GM21528 (cell line): ENCODE data around the gene TNKS1BP1.
"Not testable (repeated sequence)": the region's sequence is repeated elsewhere in the genome, so short reads cannot be mapped to it uniquely, and the experiment has no call there.

Experiments
- ATAC-seq: cut with Tn5 transposase; IDR thresholded peaks from one replicate; pipeline ENCODE4 v1.9.1; 2021; ENCODE audit warnings: mild to moderate bottlenecking, moderate library complexity; ENCODE audit not compliant: unreplicated experiment, low FRiP score

TNKS1BP1 gene

GRCh38 chr11:57324886-57325734 is at the start of gene TNKS1BP1:
Gene TNKS1BP1, minus strand, starts transcription at chr11:57324952. Its CDS starts 3,067 bp downstream, at chr11:57321885.
- peak; percentile 92 for ATAC-seq

DNA sequence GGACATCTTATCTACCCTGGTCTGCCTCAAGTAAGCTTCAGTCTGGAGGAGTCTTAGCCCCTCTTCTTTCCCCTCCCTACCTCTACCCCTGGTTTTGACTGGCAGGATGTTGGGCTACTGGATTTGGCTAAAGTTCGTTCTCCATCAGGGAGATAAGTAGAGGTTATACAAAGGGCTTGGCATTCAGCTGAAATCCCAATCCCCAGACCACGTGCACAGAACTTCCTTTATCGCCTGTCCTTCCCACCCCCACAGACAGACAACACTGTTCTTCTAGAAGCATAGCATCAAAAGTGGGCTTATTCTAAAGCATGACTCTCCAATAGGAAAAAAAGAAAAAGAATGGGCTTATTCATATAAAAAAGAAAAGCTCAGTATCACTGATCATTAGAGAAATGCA is 48.4 kb upstream of the TNKS1BP1 start:
- ATAC-seq, result no peak

DNA sequence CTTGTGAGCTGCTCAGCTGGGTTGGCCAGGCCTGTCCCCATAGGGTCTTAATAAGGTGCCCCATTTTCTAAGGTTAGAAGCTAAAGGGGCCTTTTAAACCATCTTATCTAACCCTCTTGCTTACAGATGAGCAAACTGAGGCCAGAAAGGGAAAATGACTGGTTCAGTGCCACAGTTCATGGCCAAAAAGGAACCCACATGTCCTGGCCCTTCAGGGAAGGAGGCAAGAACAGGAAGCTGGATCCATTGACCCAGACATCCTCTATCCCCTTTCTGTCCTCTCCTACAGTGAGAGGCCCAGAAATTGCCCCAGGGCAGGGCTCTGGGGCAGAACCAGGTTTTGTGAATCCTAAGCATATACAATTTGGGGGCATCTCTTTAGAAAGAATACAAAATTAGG is 46.2 kb upstream of the TNKS1BP1 start:
- ATAC-seq, result no peak

DNA sequence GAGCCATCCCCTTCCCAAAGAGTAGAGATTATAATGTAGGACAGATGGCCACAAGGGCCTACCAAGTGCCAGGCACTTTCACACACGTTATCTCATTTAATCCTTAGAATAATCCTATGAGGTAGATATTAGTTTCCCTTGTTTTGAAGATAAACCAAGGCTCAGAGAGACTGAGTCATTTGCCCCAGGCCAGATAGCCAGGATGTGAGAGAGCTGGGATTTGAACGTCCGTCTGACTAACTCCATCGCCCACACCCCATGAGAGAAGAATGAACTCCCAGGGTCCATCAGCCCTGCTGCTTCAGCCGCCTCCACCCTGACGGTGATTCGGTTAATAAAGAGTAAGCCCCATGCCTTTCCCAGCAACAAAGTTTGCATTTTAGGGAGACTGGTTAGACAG is 45.5 kb upstream of the TNKS1BP1 start:
- no peak for ATAC-seq

GRCh38 chr11:57368845-57369232 is 44.1 kb upstream of the TNKS1BP1 start:
- no peak for ATAC-seq

GRCh38 chr11:57368106-57368844 is 43.5 kb upstream of the TNKS1BP1 start:
- ATAC-seq, result no peak

DNA sequence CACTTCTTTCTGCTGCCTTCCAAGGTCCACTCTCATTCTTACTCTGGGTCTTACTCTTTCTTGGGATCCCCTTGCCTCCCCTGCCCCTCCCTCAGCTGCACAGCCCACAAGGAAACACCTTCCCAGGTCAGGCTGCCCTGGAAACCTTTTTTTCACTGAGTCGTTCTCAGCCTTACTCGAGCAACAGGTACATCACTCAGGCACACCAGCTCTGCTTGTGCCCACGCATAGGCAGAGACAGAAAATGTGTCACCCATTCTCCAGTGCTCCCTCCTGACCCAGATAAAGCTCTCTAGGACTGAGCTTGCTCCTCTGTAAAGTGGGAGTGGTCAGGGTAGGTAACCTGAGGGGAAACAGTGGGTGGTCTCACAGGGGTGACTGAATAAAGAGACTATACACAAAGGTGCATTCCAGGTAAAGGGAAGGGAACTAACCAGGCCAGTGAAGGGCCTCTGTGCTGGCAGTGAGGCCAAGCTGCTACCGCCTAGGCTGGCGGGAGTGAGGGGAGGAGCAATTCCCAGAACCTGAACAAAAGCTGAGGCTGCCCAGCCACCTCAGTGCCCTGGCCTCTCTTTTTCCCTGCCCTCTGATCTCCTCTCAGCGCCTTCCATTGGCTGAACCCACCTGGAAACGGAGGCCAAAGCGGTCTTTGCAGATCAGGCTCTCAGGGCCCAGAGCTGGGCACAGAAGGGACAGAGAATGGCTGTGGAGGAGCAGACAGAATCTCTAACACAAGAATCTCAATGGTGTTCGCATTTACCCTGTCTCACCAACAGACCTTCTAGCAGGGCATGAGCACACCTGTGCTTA is 40.3 kb upstream of the TNKS1BP1 start:
- ATAC-seq, result no peak

DNA sequence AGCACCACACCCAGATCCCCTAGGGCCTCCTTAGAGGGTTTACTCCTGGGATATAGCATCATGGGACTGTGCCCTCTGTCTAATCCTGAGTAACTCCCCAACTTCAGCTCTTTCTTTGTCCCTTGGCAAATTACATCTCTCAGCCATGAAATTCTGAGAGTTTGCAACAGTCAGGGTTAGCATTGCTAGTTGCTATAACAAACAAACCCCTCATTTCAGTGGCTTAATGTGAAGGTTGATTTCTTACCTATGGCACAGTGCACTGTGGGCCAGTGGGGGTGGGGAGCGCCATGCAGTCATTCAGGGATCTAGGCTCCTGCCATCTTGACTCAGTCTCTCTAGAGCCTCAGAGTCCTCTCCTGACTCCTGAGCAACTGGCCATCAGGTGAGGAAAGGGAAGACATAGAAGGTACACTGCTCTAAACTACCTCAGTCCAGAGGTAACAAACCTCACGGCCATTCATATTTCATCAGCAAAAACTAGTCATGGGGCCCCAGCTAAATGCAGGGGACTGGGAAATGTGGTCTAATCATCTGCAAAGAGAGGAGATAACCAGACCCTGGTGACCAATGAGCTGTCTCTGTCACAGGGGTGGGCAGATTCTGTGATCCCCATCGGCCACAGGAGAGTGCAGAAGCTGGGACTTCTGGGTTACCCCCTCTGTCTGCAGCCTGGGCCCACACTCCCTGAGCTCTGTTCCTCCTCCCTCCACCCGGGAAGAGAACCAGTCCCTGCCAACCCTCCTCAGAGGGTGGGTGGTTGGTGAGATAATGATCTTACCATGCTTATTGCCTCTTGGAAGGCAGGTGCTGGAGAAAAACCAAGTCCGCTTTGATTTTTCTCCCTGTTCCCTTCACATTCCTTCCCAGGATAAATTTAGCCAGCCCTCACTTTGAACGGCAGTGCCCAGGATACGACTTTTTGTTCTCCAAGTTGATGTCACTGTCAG is 38.7 kb upstream of the TNKS1BP1 start:
- no peak for ATAC-seq

DNA sequence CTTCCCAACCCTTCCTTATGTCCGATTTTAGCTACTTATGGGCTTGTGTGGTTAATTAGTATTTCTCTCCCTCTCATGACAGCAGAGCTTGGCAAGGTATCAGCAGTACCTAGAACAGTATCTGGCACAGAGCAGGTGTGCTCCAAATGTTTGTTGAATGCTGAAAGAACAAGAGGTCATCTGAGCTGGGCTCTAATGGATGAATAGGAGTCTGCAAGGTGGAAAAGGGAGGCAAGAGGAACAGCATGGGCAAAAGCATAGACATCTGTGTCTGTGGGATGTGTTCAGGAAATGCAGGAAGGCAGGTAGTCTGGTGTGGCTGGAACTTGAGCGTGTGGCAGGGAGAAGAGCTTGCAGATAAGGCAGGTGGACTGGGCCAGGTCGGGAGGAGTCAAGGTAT is 37.2 kb upstream of the TNKS1BP1 start:
- ATAC-seq, result no peak

DNA sequence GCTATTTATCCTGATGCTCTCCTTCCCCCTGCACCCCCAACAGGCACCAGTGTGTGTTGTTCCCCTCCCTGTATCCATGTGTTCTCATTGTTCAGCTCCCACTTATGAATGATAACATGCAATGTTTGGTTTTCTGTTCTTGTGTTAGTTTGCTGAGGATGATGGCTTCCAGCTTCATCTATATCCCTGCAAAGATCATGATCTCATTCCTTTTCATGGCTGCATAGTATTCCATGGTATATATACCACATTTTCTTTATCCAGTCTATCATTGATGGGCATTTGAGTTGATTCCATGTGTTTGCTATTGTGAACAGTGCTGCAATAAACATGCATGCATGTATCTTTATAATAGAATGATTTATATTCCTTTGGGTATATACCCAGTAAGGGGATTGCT is 36.7 kb upstream of the TNKS1BP1 start:
- not testable (repeated sequence) for ATAC-seq

GRCh38 chr11:57360991-57361390 is 36.2 kb upstream of the TNKS1BP1 start:
- no peak for ATAC-seq

DNA sequence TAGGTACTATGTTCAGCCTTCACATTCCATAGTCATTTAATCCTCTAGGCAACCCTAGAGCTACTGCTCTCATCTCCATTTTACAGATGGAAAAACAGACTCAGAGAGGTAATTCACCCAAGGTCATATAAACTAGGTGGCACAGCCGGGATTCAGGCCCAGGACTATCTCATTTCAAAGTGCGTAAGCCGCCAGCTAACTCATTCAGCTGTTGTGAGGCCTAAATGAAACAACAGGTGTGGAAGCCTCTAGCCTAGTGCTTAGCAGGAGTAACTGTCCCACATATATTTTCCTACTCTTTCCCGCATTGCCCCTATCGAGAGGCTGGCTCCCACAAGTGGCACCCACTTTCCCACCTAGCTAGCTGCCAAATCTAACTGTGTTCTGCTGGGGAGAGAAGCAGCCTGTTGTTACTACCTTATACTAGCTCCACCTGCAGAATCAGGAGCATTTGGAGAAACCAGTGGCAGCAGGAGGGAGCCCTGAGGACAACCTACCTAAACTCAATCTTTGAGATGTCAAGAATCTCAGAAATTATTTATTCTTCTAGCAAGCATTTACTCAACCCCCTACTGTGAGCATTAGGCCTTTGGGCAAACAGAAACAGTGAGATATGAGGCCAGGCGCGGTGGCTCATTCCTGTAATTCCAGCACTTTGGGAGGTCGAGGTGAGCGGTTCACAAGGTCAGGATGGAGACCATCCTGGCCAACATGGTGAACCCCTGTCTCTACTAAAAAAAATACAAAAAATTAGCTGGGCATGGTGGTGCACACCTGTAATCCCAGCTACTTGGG is 35.3 kb upstream of the TNKS1BP1 start:
- no peak for ATAC-seq

GRCh38 chr11:57359396-57359795 is 34.6 kb upstream of the TNKS1BP1 start:
- ATAC-seq, result no peak

DNA sequence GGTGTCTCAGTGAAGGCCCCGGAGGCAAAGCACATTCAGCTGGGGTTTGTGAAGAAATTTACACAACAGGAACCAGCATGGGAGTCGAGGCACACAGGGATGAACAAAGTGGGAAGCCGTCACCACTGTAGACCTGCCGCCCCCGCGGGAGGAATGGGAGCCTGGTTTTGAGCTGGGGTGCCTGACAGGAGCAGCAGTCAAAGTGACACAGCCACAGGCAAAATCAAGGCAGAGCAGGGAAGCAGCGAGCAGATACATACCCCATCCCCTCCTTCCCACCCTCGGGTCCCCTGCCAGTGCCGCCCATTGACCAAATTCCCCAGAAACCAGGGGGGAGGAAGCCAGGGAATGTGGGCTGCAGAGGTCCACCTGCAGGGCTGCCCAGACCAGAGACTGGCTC is 34.2 kb upstream of the TNKS1BP1 start:
- ATAC-seq, result no peak

DNA sequence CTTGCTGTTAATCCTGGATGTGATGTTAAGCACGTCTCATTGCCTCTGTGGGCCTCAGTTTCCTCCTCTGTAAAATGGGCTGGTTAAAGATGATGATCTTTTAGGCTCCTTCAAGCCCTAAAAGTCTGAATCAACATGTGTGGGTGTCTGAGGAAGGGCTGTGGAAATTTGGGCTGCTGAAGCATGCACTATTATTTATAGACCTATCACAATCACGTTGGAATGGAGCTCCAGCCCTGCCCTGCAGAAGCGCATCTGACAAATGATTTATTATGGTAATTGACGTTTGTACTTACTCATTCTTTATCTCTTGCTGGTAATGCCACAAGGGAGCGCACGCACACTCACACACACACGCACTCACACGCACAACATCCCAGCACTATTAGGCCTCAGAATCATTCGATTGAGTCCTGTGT is 33.8 kb upstream of the TNKS1BP1 start:
- no peak for ATAC-seq

GRCh38 chr11:57357856-57358255 is 33.1 kb upstream of the TNKS1BP1 start:
- ATAC-seq, result no peak

GRCh38 chr11:57357310-57357709 is 32.6 kb upstream of the TNKS1BP1 start:
- no peak for ATAC-seq

GRCh38 chr11:57356268-57356667 is 31.5 kb upstream of the TNKS1BP1 start:
- no peak for ATAC-seq

DNA sequence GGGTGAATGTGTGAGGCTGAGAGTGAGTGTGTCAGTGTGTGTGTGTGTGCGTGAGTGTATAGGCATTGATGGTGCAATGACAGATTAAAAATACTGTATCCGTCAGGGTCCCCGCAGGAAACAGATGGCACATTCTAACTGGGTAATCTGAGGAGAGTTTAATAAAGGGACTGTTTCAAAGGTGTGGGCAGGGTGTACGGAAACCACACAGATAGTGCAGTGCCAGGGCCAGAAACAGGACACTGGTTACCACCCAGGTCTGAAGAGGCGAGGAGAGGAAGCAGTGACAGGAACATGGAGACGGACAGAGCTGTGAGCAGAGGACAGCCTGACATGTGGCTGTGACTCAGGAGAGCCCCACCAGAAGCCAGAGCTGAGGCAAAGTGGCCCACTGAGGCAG is 29.9 kb upstream of the TNKS1BP1 start:
- no peak for ATAC-seq
